Stimulated activated naive B cell treated with anti-CD40 and anti-IgM and Interleukin-4, amounts not matched to agents 10 μg/mL and 1 μg/mL and 100 μg/mL, for 72 hours (primary cell): ENCODE results near the gene DRGX.

Experiments
- ATAC-seq, 2 donors: fragments of 150-1000 bp; cut with Tn5 transposase; replicated peaks; 2 replicates each; pipeline ENCODE4 v1.10.0; 2021; ENCODE audit warnings: moderate library complexity in 1 of 2
- DNase-seq: peaks from one replicate; pipeline ENCODE4 v3.0.0; 2021
- H3K27ac Mint-ChIP-seq: one replicate; pipeline ENCODE4 v1.8.0; 2022; ENCODE audit warnings: mild to moderate bottlenecking, mixed read lengths
- H3K27me3 Mint-ChIP-seq, 2 donors: one replicate each; pipeline ENCODE4 v1.8.0; 2022; ENCODE audit warnings: mixed read lengths in 2 of 2
- H3K36me3 Mint-ChIP-seq, 2 donors: one replicate each; pipeline ENCODE4 v1.8.0; 2022; ENCODE audit warnings: mixed read lengths in 2 of 2, mild to moderate bottlenecking in 1 of 2
- H3K4me1 Mint-ChIP-seq, 2 donors: one replicate each; pipeline ENCODE4 v1.8.0; 2022; ENCODE audit warnings: mixed read lengths in 2 of 2, mild to moderate bottlenecking in 1 of 2
- H3K4me3 Mint-ChIP-seq, 2 donors: one replicate each; pipeline ENCODE4 v1.8.0; 2022; ENCODE audit warnings: mild to moderate bottlenecking in 2 of 2, mixed read lengths in 2 of 2, moderate library complexity in 1 of 2
- H3K9me3 Mint-ChIP-seq, 2 donors: one replicate each; pipeline ENCODE4 v1.8.0; 2022; ENCODE audit warnings: mixed read lengths in 2 of 2, mild to moderate bottlenecking in 1 of 2

DRGX gene

DNA sequence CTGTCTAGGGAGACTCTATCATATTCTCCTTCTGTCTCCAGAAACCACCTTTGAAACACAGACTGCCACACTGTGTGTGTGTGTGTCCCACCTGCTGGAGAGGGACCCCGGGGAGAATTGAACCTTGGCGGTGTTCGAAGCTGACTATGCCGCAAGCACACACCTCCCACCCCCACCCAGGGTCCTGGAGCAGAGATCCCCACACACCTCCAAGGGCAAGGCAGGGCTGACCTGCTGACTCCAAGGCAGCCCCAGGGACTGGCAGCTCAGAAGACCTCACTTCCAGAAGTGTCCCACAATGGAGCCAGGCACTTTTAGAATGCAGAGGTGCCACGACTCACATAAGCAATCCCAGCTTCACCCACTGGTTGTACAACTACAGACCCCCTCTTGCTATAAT is 13.1 kb downstream of the DRGX start:
- ATAC-seq: no peak
- no peak overlapping the region for H3K27ac Mint-ChIP-seq
- H3K36me3 Mint-ChIP-seq: no peaks in the 10 kb centered on the region
- H3K9me3 Mint-ChIP-seq: no peaks in the 10 kb centered on the region
- H3K4me3 Mint-ChIP-seq: no peak overlapping the region
- peaks cover 22 to 24% of the 10 kb centered on the region in 2 donors for H3K27me3 Mint-ChIP-seq
- DNase-seq: no peak
- peaks cover 0 to 10% of the 10 kb centered on the region in 2 donors for H3K4me1 Mint-ChIP-seq

- H3K27ac Mint-ChIP-seq: no peak overlapping the region
Observed at GRCh38 chr10:49382226-49382625, 13.7 kb downstream of the DRGX start.

DNA sequence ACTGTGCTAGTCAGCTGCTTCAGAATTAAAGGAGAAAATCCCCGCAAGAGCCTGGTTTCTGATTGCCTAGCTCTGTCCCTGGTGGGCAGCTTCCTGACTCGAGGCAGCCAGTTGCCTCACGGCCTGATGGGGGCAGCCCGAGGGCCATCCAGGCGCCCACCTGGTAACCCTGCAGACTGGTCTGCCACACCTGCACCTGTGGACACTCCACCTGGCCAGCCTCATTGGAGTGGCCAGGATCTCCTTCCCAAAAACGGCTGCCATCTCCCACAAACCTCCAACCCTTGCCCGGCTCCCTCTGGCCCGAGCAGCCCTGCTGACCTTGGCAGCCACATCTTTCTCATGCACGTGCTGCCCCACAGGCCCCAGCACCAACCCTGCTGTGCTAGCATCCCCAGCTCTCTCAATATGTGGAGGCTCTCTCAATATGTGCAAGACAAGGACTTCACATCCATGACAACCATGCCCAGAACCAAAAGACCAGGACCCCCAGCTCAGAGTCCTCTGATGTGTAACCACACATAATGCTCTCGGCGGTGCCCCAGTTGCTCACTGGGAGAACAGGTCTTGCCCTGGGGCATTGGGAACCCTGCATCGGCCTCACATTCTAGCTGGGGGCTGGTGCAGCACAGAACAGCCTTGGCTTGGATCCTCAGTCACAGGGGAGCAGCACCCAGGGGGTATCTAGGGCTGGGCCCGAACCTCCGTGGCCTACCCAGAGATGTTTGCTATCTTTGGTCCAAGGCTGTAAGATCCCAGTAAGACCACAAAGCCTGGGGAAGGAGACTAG is 14.6 kb downstream of the DRGX start:
- Mint-ChIP-seq H3K27me3 (peaks cover 22 to 33% of the 10 kb centered on the region in 2 donors), H3K4me3 (no peak overlapping the region), H3K4me1 (peaks cover 0 to 10% of the 10 kb centered on the region in 2 donors), H3K36me3 (no peaks in the 10 kb centered on the region), H3K9me3 (no peaks in the 10 kb centered on the region), H3K27ac (no peak overlapping the region)
- ATAC-seq (no peak), DNase-seq (no peak)

More at GRCh38 chr10:49382226-49382625, 13.7 kb downstream of the DRGX start:
- ATAC-seq (peak in 1 of 2 donors; percentile 46), DNase-seq (no peak)
- Mint-ChIP-seq H3K27me3 (peaks cover 20 to 24% of the 10 kb centered on the region in 2 donors), H3K4me1 (peaks cover 0 to 10% of the 10 kb centered on the region in 2 donors), H3K4me3 (no peak overlapping the region), H3K36me3 (no peaks in the 10 kb centered on the region), H3K9me3 (no peaks in the 10 kb centered on the region)

- DNase-seq (no peak), ATAC-seq (peak; percentile 62 to 76)
- Mint-ChIP-seq H3K9me3 (no peaks in the 10 kb centered on the region), H3K4me3 (no peak overlapping the region), H3K27ac (no peak overlapping the region), H3K36me3 (no peaks in the 10 kb centered on the region), H3K4me1 (peaks cover 0 to 10% of the 10 kb centered on the region in 2 donors), H3K27me3 (peaks cover 16 to 34% of the 10 kb centered on the region in 2 donors)
Observed at GRCh38 chr10:49379596-49380410, 16.1 kb downstream of the DRGX start.

DNA sequence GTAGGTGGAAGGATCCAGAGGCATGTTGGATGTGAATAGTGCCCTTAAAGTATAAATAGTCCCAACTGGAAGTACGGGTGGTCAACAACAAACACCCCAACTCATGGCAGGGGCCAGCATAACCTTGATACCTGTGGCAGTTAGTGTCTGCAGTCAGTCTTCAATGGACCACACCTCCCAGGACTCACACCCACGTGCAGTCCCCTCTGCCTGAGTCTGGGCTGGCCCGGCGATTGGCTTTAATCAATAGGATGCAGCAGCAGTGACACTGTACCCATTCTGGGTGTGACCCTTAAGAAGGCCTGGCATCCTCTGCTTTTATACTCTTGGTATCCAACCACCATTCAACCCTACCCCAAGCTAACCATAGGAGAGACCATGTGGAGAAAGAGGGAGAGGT is 18.6 kb downstream of the DRGX start:
- Mint-ChIP-seq H3K27ac (no peak overlapping the region), H3K4me3 (no peak overlapping the region), H3K4me1 (peaks cover 0 to 4% of the 10 kb centered on the region in 2 donors), H3K27me3 (peaks cover 12 to 25% of the 10 kb centered on the region in 2 donors), H3K9me3 (no peaks in the 10 kb centered on the region), H3K36me3 (no peaks in the 10 kb centered on the region)
- DNase-seq: no peak
- ATAC-seq: no peak

DNA sequence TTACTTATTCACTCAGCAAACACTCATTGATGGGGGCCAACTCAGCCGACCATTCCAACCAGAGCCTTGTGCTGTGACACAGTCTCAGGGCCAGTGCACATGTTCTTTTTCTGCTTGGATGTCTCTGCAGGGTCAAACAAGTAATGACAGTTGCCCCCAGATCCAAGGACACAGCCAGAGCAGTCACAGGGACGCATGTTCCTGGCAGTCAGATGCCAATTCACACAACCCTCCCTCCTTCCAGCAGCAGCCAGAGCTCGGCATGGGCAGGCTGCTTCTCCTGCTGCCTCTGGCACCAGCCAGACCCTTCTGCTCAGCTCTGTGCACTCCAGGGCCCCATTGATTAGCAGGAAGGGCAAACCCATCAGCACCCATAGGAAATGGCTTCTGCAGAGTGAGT is 20.3 kb downstream of the DRGX start:
- ATAC-seq: no peak
- DNase-seq: no peak
- H3K36me3 Mint-ChIP-seq: no peaks in the 10 kb centered on the region
- no peak overlapping the region for H3K27ac Mint-ChIP-seq
- no peak overlapping the region for H3K4me3 Mint-ChIP-seq
- peaks cover 8 to 25% of the 10 kb centered on the region in 2 donors for H3K27me3 Mint-ChIP-seq
- H3K9me3 Mint-ChIP-seq: no peaks in the 10 kb centered on the region
- H3K4me1 Mint-ChIP-seq: no peaks in the 10 kb centered on the region

GRCh38 chr10:49374740-49375139 is 21.1 kb downstream of the DRGX start:
- no peak for DNase-seq
- H3K27ac Mint-ChIP-seq: no peak overlapping the region
- H3K4me3 Mint-ChIP-seq: no peak overlapping the region
- no peaks in the 10 kb centered on the region for H3K36me3 Mint-ChIP-seq
- no peak for ATAC-seq
- H3K4me1 Mint-ChIP-seq: no peaks in the 10 kb centered on the region
- H3K27me3 Mint-ChIP-seq: peaks cover 11 to 25% of the 10 kb centered on the region in 2 donors
- H3K9me3 Mint-ChIP-seq: no peaks in the 10 kb centered on the region

- Mint-ChIP-seq H3K4me1 (no peaks in the 10 kb centered on the region), H3K9me3 (no peaks in the 10 kb centered on the region), H3K27ac (no peak overlapping the region), H3K4me3 (no peak overlapping the region), H3K36me3 (no peaks in the 10 kb centered on the region), H3K27me3 (peaks cover 16 to 25% of the 10 kb centered on the region in 2 donors)
- no peak for ATAC-seq
- DNase-seq: no peak
Observed at GRCh38 chr10:49373361-49373760, 22.5 kb downstream of the DRGX start.

DNA sequence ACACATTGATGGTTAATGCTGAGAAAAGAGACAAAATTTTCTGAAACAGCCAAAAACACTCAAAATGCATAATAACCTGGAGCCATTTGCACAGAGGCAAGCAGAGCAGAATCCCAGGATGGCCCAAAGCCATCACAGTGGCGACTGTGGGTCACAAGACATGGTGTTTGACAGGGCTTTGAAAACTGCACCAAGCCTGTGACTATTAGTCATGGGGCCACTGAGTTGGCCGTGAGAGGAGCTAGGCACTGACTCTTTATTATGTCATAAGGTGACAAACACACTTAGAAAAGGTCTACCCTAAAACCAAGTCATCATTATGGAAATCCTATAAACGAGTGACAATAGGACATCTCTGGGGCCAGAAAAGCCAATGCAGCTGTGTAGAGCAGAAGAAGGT is 23.9 kb downstream of the DRGX start:
- Mint-ChIP-seq H3K4me1 (no peaks in the 10 kb centered on the region), H3K27ac (no peak overlapping the region), H3K9me3 (no peaks in the 10 kb centered on the region), H3K4me3 (no peak overlapping the region), H3K36me3 (no peaks in the 10 kb centered on the region), H3K27me3 (peaks cover 16 to 21% of the 10 kb centered on the region in 2 donors)
- ATAC-seq (no peak), DNase-seq (no peak)

GRCh38 chr10:49370326-49371100 is 25.4 kb downstream of the DRGX start:
- no peak overlapping the region for H3K4me3 Mint-ChIP-seq
- ATAC-seq: no peak
- no peaks in the 10 kb centered on the region for H3K4me1 Mint-ChIP-seq

DNA sequence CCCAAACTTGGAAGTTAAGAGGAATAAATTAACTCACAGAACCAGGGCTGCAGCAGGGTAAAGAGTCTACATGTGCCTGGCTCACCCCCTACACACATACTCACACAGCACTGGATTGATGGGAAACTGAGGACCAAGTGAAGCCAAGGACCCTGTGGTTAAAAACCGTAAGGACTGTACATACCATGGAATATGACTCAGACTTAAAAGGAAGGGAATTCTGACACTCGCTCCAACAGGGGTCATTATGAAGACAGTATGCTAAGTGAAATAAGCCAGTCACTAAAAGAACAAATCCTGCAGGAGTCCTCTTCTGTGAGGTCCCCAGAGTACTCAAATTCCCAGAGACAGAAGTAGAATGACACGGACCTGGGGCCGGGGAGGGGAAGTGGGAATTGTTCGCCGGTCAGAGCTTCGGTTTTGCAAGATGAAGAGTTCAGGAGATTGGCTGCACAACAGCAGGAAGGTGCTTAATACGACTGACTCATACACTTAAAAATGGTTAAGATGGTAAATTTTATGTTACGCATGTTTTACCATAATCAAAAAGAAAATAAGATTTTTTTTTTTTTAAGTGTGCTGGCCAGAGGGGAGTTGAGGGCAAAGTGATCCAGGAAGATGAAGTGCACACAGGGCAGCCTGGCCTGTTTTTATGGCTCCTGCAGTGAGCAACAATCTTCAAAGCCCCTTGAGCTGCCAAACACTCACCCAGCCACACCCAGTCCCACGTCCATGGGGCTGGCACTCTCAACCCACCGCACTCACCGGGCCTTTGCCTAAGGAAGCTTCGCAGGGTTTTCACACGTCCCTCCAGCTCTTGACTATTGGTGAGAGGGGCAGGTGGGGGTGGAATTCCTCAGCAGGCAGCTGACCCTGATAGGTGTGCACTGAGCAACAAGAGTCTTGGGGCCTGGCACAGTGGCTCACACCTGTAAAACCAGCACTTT is 26.4 kb downstream of the DRGX start:
- ATAC-seq (no peak), DNase-seq (no peak)
- Mint-ChIP-seq H3K9me3 (no peaks in the 10 kb centered on the region), H3K36me3 (no peaks in the 10 kb centered on the region), H3K4me3 (no peak overlapping the region), H3K4me1 (peaks cover 0 to 4% of the 10 kb centered on the region in 2 donors), H3K27ac (no peak overlapping the region), H3K27me3 (peaks cover 0 to 12% of the 10 kb centered on the region in 2 donors)

More at GRCh38 chr10:49370326-49371100, 25.4 kb downstream of the DRGX start:
- no peak for DNase-seq
- Mint-ChIP-seq H3K27me3 (peaks cover 6 to 12% of the 10 kb centered on the region in 2 donors), H3K27ac (no peak overlapping the region), H3K36me3 (no peaks in the 10 kb centered on the region), H3K9me3 (no peaks in the 10 kb centered on the region)

DNA sequence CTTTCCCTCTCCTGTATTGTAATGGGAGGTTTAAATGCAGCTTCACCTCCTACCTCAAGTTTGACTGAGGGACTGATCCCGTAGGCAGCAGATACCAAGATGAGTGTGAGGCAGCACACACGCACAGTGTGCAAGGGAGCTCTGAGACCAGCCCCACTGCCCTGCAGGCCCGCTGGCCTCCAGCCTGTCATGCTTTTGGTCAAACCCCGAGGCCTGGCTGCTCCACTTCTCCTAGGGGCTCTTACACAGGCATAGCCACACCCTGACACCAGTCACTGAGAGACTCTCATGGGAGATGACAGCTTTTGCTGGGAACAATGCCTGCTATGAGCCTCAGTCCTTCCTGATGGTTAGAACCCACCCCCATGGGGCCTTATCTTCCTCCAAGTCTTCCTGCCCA is 27.6 kb downstream of the DRGX start:
- Mint-ChIP-seq H3K4me3 (no peak overlapping the region), H3K27ac (no peak overlapping the region), H3K4me1 (peaks cover 6 to 8% of the 10 kb centered on the region in 2 donors), H3K36me3 (no peaks in the 10 kb centered on the region), H3K27me3 (peaks cover 0 to 8% of the 10 kb centered on the region in 2 donors), H3K9me3 (no peaks in the 10 kb centered on the region)
- ATAC-seq: no peak
- no peak for DNase-seq

GRCh38 chr10:49367600-49367999 is 28.3 kb downstream of the DRGX start:
- peaks cover 11 to 14% of the 10 kb centered on the region in 2 donors for H3K4me1 Mint-ChIP-seq
- no peaks in the 10 kb centered on the region for H3K36me3 Mint-ChIP-seq
- H3K4me3 Mint-ChIP-seq: no peak overlapping the region
- DNase-seq (no peak), ATAC-seq (no peak)
- no peak overlapping the region for H3K27ac Mint-ChIP-seq
- H3K9me3 Mint-ChIP-seq: peaks cover 2% of the 10 kb centered on the region in 2 donors
- H3K27me3 Mint-ChIP-seq: peaks cover 0 to 8% of the 10 kb centered on the region in 2 donors
